ENCODE measurements around the gene CEBPG. TPM values are rescaled to one million over a fixed set of nuclear protein-coding genes. Genes with fewer than 3 reads are reported as not detected.

CEBPG gene
- polyA plus RNA-seq, 6 donors from 2014 or later = 7.1 to 12.0 (median 9.9) TPM

- ATAC-seq (ENCODE audit: low read depth in 2 of 2) (no peak), DNase-seq (no peak)
- no peak overlapping the region for H3K27ac Mint-ChIP-seq
- H3K4me1 Mint-ChIP-seq = peaks cover 0 to 5% (median 0%) of the 10 kb centered on the region in 3 donors
- H3K36me3 Mint-ChIP-seq = no peaks in the 10 kb centered on the region
- H3K27me3 Mint-ChIP-seq = no peaks in the 10 kb centered on the region
- no peak overlapping the region for H3K4me3 Mint-ChIP-seq
- H3K9me3 Mint-ChIP-seq = no peaks in the 10 kb centered on the region
Observed at GRCh38 chr19:33389421-33390100, 16.1 kb downstream of the CEBPG start.

- Mint-ChIP-seq H3K4me1 (no peaks in the 10 kb centered on the region), H3K4me3 (no peak overlapping the region), H3K27ac (no peak overlapping the region), H3K27me3 (no peaks in the 10 kb centered on the region), H3K9me3 (no peaks in the 10 kb centered on the region), H3K36me3 (no peaks in the 10 kb centered on the region)
- DNase-seq (no peak), ATAC-seq (ENCODE audit: low read depth in 2 of 2) (no peak)
Observed at GRCh38 chr19:33390101-33390907, 16.8 kb downstream of the CEBPG start.

GRCh38 chr19:33390908-33391630, 17.6 kb downstream of the CEBPG start:
- Mint-ChIP-seq H3K4me1 (no peaks in the 10 kb centered on the region), H3K9me3 (no peaks in the 10 kb centered on the region), H3K27ac (no peak overlapping the region), H3K27me3 (no peaks in the 10 kb centered on the region), H3K4me3 (no peak overlapping the region), H3K36me3 (no peaks in the 10 kb centered on the region)
- ATAC-seq (ENCODE audit: low read depth in 2 of 2) = no peak
- DNase-seq = no peak

- no peaks in the 10 kb centered on the region for H3K36me3 Mint-ChIP-seq
- no peaks in the 10 kb centered on the region for H3K4me1 Mint-ChIP-seq
- DNase-seq (no peak), ATAC-seq (ENCODE audit: low read depth in 2 of 2) (no peak)
- H3K9me3 Mint-ChIP-seq = no peaks in the 10 kb centered on the region
- peak overlapping the region in 1 of 6 donors; percentile 38 for H3K27ac Mint-ChIP-seq
- H3K4me3 Mint-ChIP-seq = peak overlapping the region in 1 of 8 donors; percentile 16
- no peaks in the 10 kb centered on the region for H3K27me3 Mint-ChIP-seq
Observed at GRCh38 chr19:33391631-33392249, 18.2 kb downstream of the CEBPG start.

GRCh38 chr19:33392341-33393285, 19.1 kb downstream of the CEBPG start:
- Mint-ChIP-seq H3K4me3 (no peak overlapping the region), H3K27ac (no peak overlapping the region), H3K36me3 (no peaks in the 10 kb centered on the region), H3K27me3 (no peaks in the 10 kb centered on the region), H3K4me1 (no peaks in the 10 kb centered on the region), H3K9me3 (no peaks in the 10 kb centered on the region)
- ATAC-seq (ENCODE audit: low read depth in 2 of 2) (no peak), DNase-seq (no peak)

- no peaks in the 10 kb centered on the region for H3K27me3 Mint-ChIP-seq
- H3K4me1 Mint-ChIP-seq = no peaks in the 10 kb centered on the region
- ATAC-seq (ENCODE audit: low read depth in 2 of 2) = no peak
- H3K27ac Mint-ChIP-seq = peak overlapping the region in 1 of 6 donors; percentile 43
- no peaks in the 10 kb centered on the region for H3K9me3 Mint-ChIP-seq
- DNase-seq = no peak
- H3K36me3 Mint-ChIP-seq = no peaks in the 10 kb centered on the region
- H3K4me3 Mint-ChIP-seq = peak overlapping the region in 1 of 8 donors; percentile 35
Observed at GRCh38 chr19:33393286-33394005, 19.9 kb downstream of the CEBPG start.

GRCh38 chr19:33394006-33394722, 20.7 kb downstream of the CEBPG start:
- DNase-seq = no peak
- no peaks in the 10 kb centered on the region for H3K4me1 Mint-ChIP-seq
- H3K9me3 Mint-ChIP-seq = no peaks in the 10 kb centered on the region
- H3K36me3 Mint-ChIP-seq = no peaks in the 10 kb centered on the region
- no peak for ATAC-seq (ENCODE audit: low read depth in 2 of 2)
- H3K27me3 Mint-ChIP-seq = no peaks in the 10 kb centered on the region
- no peak overlapping the region for H3K4me3 Mint-ChIP-seq
- peak overlapping the region in 1 of 6 donors; percentile 43 for H3K27ac Mint-ChIP-seq

- Mint-ChIP-seq H3K27me3 (no peaks in the 10 kb centered on the region), H3K9me3 (no peaks in the 10 kb centered on the region), H3K4me3 (no peak overlapping the region), H3K27ac (peak overlapping the region in 1 of 6 donors; percentile 54), H3K36me3 (no peaks in the 10 kb centered on the region), H3K4me1 (no peaks in the 10 kb centered on the region)
- ATAC-seq (ENCODE audit: low read depth in 2 of 2) (no peak), DNase-seq (no peak)
Observed at GRCh38 chr19:33394723-33395560, 21.4 kb downstream of the CEBPG start.

GRCh38 chr19:33395561-33396550, 22.3 kb downstream of the CEBPG start:
- Mint-ChIP-seq H3K9me3 (no peaks in the 10 kb centered on the region), H3K36me3 (no peaks in the 10 kb centered on the region), H3K27me3 (no peaks in the 10 kb centered on the region), H3K4me1 (no peaks in the 10 kb centered on the region), H3K4me3 (no peak overlapping the region), H3K27ac (peak overlapping the region in 1 of 6 donors; percentile 54)
- no peak for ATAC-seq (ENCODE audit: low read depth in 2 of 2)
- DNase-seq = no peak

All from naive B cell (primary cell).